ENCODE measurements around the gene OR51I2.

GRCh38 chr11:5488385-5488784, 39.3 kb downstream of the OR51I2 start, which contains the start of gene OR52D1:
- TF ChIP-seq CTCF (IDR thresholded peaks at IDR 0.05) = no peak
- no peak for TF ChIP-seq EP300 (IDR thresholded peaks at IDR 0.05)

Measured in upper lobe of left lung (tissue), 4 donors.